ENCODE results near the gene ZNF710.

- TF ChIP-seq POLR2A (IDR thresholded peaks at IDR 0.05) (no peak), CTCF (IDR thresholded peaks at IDR 0.05) (no peak)
Observed at GRCh38 chr15:90022905-90023700, 22.0 kb downstream of the ZNF710 start.
